22Rv1 (cell line): ENCODE data around the gene DSP.
A peak's percentile ranks its signal among the peaks of the same experiment; 100 is the strongest.

Source experiments
- H3K27ac ChIP-seq: fragments of 450-650 bp; 2 replicates; pipeline ENCODE4 v1.5.1; 2017
- ZFX ChIP-seq: fragments of 450-650 bp; IDR thresholded peaks from 2 replicates; pipeline ENCODE4 v1.6.1; 2017; ENCODE audit warnings: antibody characterized with exemption, borderline replicate concordance
- TF ChIP-seq, protein P1 (sequence below): fragments of 450-650 bp; IDR thresholded peaks from 2 replicates; pipeline ENCODE4 v1.5.1; 2017; ENCODE audit warnings: mild to moderate bottlenecking

The DSP gene

DNA sequence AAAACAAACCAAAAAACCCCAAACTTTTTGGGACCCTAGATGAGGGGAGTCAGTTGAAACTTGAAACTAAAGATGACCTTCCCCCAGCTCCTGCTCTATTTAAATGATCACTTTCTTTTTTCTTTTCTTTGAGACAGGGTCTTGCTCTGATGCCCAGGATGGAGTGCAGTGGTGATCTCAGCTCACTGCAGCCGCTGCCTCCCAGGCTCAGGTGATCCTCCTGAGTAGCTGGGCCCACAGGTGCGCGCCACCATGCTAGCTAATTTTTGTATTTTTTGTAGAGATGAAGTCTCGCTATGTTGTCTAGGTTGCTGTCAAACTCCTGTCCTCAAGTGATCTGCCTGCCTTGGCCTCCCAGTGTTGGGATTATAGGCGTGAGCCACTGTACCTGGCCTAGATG lies 7.3 kb upstream of the DSP start:
- no peak for TF ChIP-seq ZFX
- TF ChIP-seq, protein P1, sequence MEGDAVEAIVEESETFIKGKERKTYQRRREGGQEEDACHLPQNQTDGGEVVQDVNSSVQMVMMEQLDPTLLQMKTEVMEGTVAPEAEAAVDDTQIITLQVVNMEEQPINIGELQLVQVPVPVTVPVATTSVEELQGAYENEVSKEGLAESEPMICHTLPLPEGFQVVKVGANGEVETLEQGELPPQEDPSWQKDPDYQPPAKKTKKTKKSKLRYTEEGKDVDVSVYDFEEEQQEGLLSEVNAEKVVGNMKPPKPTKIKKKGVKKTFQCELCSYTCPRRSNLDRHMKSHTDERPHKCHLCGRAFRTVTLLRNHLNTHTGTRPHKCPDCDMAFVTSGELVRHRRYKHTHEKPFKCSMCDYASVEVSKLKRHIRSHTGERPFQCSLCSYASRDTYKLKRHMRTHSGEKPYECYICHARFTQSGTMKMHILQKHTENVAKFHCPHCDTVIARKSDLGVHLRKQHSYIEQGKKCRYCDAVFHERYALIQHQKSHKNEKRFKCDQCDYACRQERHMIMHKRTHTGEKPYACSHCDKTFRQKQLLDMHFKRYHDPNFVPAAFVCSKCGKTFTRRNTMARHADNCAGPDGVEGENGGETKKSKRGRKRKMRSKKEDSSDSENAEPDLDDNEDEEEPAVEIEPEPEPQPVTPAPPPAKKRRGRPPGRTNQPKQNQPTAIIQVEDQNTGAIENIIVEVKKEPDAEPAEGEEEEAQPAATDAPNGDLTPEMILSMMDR = no peak
- no peak overlapping the region for H3K27ac ChIP-seq

DNA sequence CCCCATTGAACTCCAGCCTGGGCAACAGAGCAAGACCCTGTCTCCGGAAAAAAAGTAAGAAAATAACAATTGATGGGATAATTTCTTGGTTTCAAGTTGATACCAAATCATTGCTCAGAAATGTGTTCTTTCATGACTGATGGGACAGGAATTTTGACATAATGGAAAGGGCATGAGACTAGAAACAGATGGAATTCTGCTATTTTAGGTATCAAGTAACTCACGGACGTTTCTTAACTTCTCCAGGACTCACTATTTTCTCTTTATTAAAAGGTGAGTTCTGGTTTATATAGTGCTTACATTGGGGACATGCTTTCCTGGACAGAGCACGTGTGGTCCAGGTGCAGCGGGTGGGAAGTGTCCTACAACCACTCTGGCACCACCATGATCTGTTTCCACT lies 6.0 kb upstream of the DSP start:
- no peak overlapping the region for H3K27ac ChIP-seq
- TF ChIP-seq, protein P1 = no peak

DNA sequence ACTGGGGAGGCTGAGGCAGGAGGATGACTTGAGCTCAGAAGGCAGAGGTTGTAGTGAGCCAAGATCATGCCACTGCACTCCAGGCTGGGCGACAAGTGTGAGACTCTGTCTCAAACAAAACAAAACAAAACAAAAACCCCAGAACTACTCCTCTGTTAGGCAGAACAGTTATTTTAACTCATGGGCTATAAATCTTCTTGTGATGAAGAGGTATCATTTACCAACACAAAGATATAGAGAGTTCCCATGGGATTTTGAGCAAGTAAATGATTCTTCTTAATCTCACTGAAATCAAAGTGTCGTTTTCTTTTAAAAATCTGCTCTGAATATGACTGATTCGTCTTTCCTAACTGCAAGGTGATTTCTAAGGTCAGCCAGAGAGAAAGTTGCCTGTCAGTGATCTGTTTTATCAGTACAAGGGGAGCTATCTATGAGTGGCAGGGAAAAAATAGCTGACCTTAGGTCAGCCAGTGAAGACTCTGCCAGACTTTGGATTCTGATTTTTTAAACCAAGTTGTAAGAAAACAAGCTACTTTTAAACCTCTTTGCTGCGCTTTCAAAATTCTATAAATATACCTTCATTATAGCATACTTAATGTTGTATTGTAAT lies 3.8 kb upstream of the DSP start:
- H3K27ac ChIP-seq = no peak overlapping the region
- TF ChIP-seq, protein P1 = no peak
- TF ChIP-seq ZFX = no peak

DNA sequence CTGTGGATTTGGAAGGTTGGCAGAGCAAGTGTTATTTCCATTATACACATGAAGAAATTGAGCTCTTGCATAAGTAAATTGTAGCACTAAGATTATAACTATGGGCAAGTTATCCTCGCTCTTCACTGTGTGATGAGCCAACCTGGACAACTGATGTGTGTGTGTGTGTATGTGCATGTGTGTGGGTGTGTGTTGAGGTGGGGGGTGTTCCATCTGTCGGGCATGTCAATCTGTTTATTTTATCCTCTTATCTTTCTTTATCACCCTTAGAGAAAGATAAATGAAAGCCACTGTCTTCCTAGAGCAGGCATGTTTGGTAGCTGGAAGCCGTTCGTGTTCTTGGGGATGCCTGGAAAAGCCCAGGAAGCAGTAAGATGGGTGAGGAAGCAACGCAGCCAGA lies 3.0 kb upstream of the DSP start:
- TF ChIP-seq, protein P1 = no peak
- no peak for TF ChIP-seq ZFX
- H3K27ac ChIP-seq = no peak overlapping the region

DNA sequence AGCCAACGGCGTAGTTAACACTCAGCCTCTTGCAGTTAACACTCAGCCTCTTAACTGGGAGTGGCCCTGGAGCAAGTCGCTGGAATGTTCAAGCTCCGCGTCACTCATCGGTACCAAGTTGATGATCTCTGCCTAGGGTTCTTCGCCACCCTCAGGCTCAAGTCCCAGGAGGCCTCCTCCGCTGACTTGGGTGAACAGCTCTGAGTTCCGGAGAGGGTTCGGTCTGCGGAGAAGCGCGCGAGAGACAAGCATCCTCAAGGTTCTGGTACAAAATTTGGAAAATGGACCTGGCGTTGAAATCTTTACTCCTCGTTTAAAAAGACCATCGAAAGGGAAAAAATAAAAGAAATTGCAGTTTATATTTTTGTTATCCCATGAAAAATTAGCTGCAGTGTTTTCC lies 876 bp upstream of the DSP start:
- no peak overlapping the region for H3K27ac ChIP-seq

DNA sequence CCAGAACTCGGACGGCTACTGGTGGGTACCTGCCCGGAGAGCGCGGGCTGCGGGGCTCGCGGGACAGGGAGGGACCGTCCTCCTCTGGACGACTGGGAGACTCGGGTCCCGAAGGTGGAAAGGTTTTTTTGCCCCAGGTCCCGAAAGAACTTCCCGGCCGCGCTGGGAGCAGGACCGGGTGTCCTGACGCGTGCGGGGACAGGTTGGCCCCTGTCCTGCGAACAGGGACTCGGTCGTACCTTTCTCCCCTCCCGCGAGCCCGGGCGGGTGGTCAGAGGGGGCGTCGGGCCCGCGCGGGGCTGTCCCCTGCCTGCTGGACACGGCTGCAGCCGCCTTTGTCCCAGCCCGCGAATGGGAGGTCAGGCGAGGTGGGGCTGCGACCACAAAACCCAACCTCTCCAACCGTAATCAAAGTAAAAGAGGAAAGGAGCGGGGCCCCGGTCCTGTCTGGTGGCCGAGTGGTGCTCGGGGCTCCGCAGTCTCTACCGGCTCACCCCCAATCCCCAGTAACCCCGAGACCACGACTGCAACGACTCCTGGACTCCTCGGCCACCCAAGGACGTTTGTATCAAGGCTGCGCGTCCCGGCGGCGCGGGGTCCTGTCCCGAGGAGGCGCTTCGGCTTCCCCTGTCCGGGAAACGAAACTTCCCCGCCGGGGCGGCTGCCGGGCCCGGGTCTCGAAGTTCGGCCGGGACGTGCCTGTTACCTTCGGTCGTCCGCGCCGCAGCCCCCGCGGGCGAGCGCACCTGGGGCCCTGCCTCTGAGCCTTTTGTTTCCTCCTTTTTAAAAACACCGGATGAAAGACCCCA lies 798 bp downstream of the DSP start:
- peak overlapping the region; percentile 60 for H3K27ac ChIP-seq
- TF ChIP-seq ZFX = no peak
- TF ChIP-seq, protein P1 = no peak; the same call in 1 of the 2 replicates

More for the DNA sequence above, 876 bp upstream of the DSP start:
- TF ChIP-seq, protein P1 = no peak
- TF ChIP-seq ZFX = no peak
